ENCODE data around the gene OSGEP.

The OSGEP gene

GRCh38 chr14:20478894-20479293, 24.3 kb upstream of the OSGEP start:
- H3K9me3 Mint-ChIP-seq = no peaks in the 10 kb centered on the region
- peaks cover 34% of the 10 kb centered on the region for H3K36me3 Mint-ChIP-seq
- peaks cover 89% of the 10 kb centered on the region for H3K4me1 Mint-ChIP-seq
- H3K27ac Mint-ChIP-seq = no peak overlapping the region
- H3K27me3 Mint-ChIP-seq = no peaks in the 10 kb centered on the region
- no peak overlapping the region for H3K4me3 Mint-ChIP-seq

- Mint-ChIP-seq H3K4me1 (peaks cover 85% of the 10 kb centered on the region), H3K36me3 (peaks cover 42% of the 10 kb centered on the region), H3K9me3 (no peaks in the 10 kb centered on the region), H3K27me3 (no peaks in the 10 kb centered on the region), H3K27ac (peak overlapping the region; percentile 92), H3K4me3 (peak overlapping the region; percentile 82)
Observed at GRCh38 chr14:20477211-20477876, 22.7 kb upstream of the OSGEP start.

DNA sequence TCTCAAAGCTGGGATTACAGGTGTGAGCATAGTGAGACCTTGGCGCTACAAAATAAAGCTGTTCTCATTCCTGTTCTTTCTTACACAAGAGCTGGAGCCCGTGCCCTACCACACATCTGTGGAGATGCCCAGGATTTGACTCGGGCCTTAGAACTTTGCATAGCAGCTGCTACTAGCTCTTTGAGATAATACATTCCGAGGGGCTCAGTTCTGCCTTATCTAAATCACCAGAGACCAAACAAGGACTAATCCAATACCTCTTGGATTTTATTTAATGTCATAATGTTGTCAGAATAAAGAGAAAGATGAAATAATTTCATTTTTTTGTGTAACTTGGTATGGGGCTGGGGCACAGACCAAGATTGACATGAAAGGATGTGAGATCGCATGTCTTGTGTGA, 22.2 kb upstream of the OSGEP start:
- Mint-ChIP-seq H3K27me3 (no peaks in the 10 kb centered on the region), H3K36me3 (peaks cover 45% of the 10 kb centered on the region), H3K9me3 (no peaks in the 10 kb centered on the region), H3K4me3 (peak overlapping the region; percentile 82), H3K4me1 (peaks cover 85% of the 10 kb centered on the region), H3K27ac (peak overlapping the region; percentile 92)

- Mint-ChIP-seq H3K9me3 (no peaks in the 10 kb centered on the region), H3K36me3 (peaks cover 42% of the 10 kb centered on the region), H3K27me3 (no peaks in the 10 kb centered on the region), H3K4me3 (peak overlapping the region; percentile 95), H3K4me1 (peaks cover 72% of the 10 kb centered on the region), H3K27ac (no peak overlapping the region)
Observed at GRCh38 chr14:20472536-20473169, 18.0 kb upstream of the OSGEP start.

DNA sequence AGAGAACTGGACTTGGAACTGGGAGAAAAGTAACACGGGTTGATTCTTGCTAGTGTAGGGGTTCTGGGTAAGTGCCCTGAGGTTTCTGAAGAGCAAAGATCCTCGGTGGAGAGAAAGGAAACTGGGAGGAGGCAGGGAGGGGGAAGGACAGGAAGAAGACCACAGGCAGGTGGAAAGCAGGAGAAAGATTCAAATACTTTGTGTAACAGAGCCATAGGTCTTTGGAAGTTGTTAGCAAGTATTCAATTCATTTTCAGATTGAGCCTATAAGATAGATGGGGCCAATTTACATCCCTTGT, 15.9 kb upstream of the OSGEP start:
- Mint-ChIP-seq H3K4me3 (peak overlapping the region; percentile 95), H3K4me1 (peaks cover 51% of the 10 kb centered on the region), H3K9me3 (no peaks in the 10 kb centered on the region), H3K27ac (peak overlapping the region; percentile 97), H3K27me3 (no peaks in the 10 kb centered on the region), H3K36me3 (peaks cover 28% of the 10 kb centered on the region)

GRCh38 chr14:20469890-20470602, 15.4 kb upstream of the OSGEP start:
- no peaks in the 10 kb centered on the region for H3K27me3 Mint-ChIP-seq
- peak overlapping the region; percentile 95 for H3K4me3 Mint-ChIP-seq
- peaks cover 25% of the 10 kb centered on the region for H3K36me3 Mint-ChIP-seq
- peak overlapping the region; percentile 97 for H3K27ac Mint-ChIP-seq
- peaks cover 46% of the 10 kb centered on the region for H3K4me1 Mint-ChIP-seq
- no peaks in the 10 kb centered on the region for H3K9me3 Mint-ChIP-seq

GRCh38 chr14:20469242-20469889, 14.8 kb upstream of the OSGEP start, which contains the start of gene PNP:
Gene PNP, plus strand, starts transcription at chr14:20469406. Its CDS starts 119 bp downstream, at chr14:20469525.
- H3K9me3 Mint-ChIP-seq = no peaks in the 10 kb centered on the region
- H3K36me3 Mint-ChIP-seq = peaks cover 19% of the 10 kb centered on the region
- no peaks in the 10 kb centered on the region for H3K27me3 Mint-ChIP-seq

DNA sequence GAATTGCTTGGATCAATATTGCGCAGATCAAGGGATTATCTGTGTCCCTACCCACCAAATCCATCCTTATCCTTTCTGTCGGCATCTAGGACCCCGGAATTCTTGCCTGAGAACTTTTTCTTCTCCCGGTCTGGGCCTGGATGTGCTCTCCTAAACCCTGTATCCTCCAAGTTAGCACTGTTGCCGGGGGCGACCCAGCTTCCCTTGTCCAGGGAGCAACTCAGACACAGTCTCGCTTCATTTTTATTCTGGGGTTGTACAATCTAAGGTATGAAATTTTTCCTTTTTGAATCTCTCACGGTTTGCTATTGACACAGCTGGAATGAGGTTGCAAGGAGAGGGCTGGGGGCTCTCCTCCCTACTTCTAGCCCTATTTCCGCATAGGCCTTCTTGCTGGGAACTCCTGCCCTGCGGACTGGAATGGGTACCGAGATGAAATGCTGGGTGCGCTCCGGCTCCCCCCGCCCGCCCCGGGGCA, 14.2 kb upstream of the OSGEP start:
- H3K27me3 Mint-ChIP-seq = no peaks in the 10 kb centered on the region
- H3K4me1 Mint-ChIP-seq = peaks cover 34% of the 10 kb centered on the region
- peaks cover 13% of the 10 kb centered on the region for H3K36me3 Mint-ChIP-seq
- peak overlapping the region; percentile 95 for H3K4me3 Mint-ChIP-seq
- H3K27ac Mint-ChIP-seq = peak overlapping the region; percentile 97
- H3K9me3 Mint-ChIP-seq = no peaks in the 10 kb centered on the region

More at GRCh38 chr14:20469242-20469889, 14.8 kb upstream of the OSGEP start, which contains the start of gene PNP:
- Mint-ChIP-seq H3K4me3 (peak within 1 kb of the TSS; percentile 95), H3K27ac (peak within 1 kb of the TSS; percentile 97), H3K4me1 (peaks cover 39% of the 10 kb centered on the region)

DNA sequence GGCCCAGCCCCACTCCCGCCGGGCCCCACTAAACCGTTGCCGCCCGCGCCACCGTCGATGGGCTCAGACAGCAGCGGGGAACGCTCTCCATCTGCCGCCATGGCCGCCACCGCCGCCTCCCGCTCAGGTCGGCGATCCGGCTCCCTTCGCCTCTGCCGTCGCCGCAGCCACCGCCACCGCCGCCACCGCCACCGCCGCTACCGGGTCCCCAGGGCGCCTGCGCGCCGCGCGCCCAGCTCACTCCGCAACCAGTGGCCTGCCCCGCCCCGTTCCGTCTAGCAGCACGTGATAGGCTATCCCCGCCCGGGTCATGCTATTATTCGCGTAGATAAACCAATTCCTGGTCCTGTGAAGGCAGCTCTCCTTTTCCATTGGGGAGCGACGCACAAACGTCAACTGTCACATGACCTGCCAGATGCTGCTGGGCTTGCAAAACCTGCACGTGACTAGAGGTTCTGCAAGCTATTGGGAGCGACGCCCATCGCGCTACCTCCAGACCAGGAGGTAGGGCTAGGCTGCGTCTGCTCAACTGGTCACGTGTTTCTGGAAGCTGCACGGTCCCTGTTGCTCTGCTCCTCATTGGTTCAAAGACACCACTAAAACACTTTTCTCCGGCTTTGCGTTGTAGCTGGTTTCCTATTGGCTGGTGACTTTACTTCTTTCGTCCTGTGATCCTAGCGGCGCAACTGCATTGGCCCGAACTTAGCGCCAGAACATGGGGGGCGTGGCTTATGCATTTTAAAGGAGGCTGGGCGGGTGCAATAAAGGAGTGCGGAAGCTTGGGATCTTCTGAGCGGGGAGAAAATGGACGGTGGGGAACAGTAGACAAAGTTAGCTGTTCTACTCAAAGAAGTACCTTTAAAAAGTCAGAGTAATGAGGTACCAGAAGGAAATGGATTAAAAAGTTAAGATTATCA, 6.9 kb upstream of the OSGEP start, which contains the start of gene PIP4P1:
TSS of gene PIP4P1 (minus strand) at position 210 of the 917 bp plus-strand sequence. CDS start at position 101, 109 bp downstream.
- peak within 1 kb of the TSS; percentile 91 for H3K27ac Mint-ChIP-seq
- H3K36me3 Mint-ChIP-seq = peaks cover 6% of the 10 kb centered on the region
- H3K4me1 Mint-ChIP-seq = peaks cover 35% of the 10 kb centered on the region
- H3K27me3 Mint-ChIP-seq = no peaks in the 10 kb centered on the region
- peak within 1 kb of the TSS; percentile 95 for H3K4me3 Mint-ChIP-seq
- no peaks in the 10 kb centered on the region for H3K9me3 Mint-ChIP-seq

GRCh38 chr14:20460458-20461224, 6.0 kb upstream of the OSGEP start:
- peaks cover 35% of the 10 kb centered on the region for H3K4me1 Mint-ChIP-seq
- H3K36me3 Mint-ChIP-seq = peaks cover 6% of the 10 kb centered on the region
- H3K27ac Mint-ChIP-seq = peak overlapping the region; percentile 89
- H3K4me3 Mint-ChIP-seq = peak overlapping the region; percentile 95
- H3K27me3 Mint-ChIP-seq = no peaks in the 10 kb centered on the region
- no peaks in the 10 kb centered on the region for H3K9me3 Mint-ChIP-seq

DNA sequence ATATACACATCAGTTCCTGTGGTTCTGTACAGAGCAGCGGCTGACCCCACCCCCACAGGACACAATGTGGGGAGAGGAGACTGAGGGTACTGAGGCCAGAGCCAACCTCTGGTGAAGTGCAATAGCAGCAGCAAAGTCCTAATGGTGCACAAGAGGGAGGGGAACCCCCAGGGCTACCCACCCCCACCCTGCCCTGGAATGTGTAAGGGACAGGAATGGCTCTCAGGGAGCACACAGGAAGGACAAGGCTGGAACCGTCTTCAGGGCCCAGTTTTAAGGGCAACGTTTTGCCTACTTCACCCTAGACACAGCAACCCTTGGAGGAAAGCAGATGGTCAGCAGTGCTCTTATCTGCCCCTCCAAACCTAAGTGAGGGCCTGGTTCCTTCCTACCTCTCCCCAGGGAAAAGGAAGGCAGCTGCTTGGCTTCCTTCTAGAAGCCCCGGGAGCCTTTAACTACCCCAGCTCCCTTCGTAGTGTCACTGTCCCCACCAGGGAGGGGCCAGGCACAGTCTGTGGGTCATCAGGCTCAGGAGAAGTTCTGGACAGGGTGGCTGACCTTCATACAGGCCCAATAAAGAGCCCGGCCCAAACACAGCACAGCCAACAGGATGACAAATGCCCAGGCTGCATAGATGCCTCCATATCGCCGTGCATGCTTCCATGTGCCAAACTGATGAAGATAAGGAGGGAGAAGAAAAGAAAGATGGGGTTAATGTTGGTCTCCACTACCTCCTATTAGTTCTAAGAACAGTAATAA, 3.6 kb upstream of the OSGEP start:
- Mint-ChIP-seq H3K27me3 (no peaks in the 10 kb centered on the region), H3K27ac (peak overlapping the region; percentile 73), H3K4me3 (no peak overlapping the region), H3K36me3 (peaks cover 6% of the 10 kb centered on the region), H3K4me1 (peaks cover 35% of the 10 kb centered on the region), H3K9me3 (no peaks in the 10 kb centered on the region)

DNA sequence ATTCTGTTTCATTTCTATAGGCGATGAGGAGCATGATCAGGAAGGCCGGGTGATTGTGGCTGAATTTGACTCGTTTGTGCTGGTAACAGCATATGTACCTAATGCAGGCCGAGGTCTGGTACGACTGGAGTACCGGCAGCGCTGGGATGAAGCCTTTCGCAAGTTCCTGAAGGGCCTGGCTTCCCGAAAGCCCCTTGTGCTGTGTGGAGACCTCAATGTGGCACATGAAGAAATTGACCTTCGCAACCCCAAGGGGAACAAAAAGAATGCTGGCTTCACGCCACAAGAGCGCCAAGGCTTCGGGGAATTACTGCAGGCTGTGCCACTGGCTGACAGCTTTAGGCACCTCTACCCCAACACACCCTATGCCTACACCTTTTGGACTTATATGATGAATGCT, 2.4 kb upstream of the OSGEP start:
- Mint-ChIP-seq H3K4me3 (peak overlapping the region; percentile 35), H3K27ac (no peak overlapping the region)

More for the DNA sequence above, 2.4 kb upstream of the OSGEP start:
- H3K27me3 Mint-ChIP-seq = no peaks in the 10 kb centered on the region
- H3K36me3 Mint-ChIP-seq = peaks cover 6% of the 10 kb centered on the region
- no peaks in the 10 kb centered on the region for H3K9me3 Mint-ChIP-seq
- peaks cover 39% of the 10 kb centered on the region for H3K4me1 Mint-ChIP-seq
